ENCODE measurements around the gene BCL2.

GRCh38 chr18:63314062-63314790 lies 5.3 kb downstream of the BCL2 start:
- no peak for TF ChIP-seq POLR2AphosphoS5 (IDR thresholded peaks at IDR 0.05; ENCODE audit: insufficient read depth in 1 of 2, low read depth in 1 of 2)
- no peak for TF ChIP-seq POLR2A (IDR thresholded peaks at IDR 0.05)
- no peak for TF ChIP-seq CTCF (IDR thresholded peaks at IDR 0.05)
